SK-N-MC (cell line): ENCODE measurements around the gene RHOU.
"Not testable (repeated sequence)": the region's sequence is repeated elsewhere in the genome, so short reads cannot be mapped to it uniquely, and the experiment has no call there.

Source experiments
- DNase-seq: peaks from one replicate; pipeline ENCODE4 v3.0.0-alpha.2; 2011; ENCODE audit warnings: low read depth, low spot score
- H3K27ac ChIP-seq: fragments of 200-600 bp; sonication (generic); 2 replicates; pipeline ENCODE4 v1.5.1; 2016; ENCODE audit warnings: mixed run types
- H3K36me3 ChIP-seq: fragments of 200-600 bp; sonication (generic); 2 replicates; pipeline ENCODE4 v1.6.1; 2017; ENCODE audit warnings: antibody characterized with exemption, low read length, mixed read lengths; ENCODE audit not compliant: insufficient read depth
- H3K4me3 ChIP-seq: fragments of 200-600 bp; sonication (generic); 2 replicates; pipeline ENCODE4 v1.5.1; 2016
- H3K9ac ChIP-seq: fragments of 200-600 bp; sonication (generic); 2 replicates; pipeline ENCODE4 v1.8.0; 2017; ENCODE audit warnings: mixed run types, mixed read lengths; ENCODE audit not compliant: insufficient read length
- H3K9me3 ChIP-seq: fragments of 200-600 bp; sonication (generic); 2 replicates; pipeline ENCODE4 v1.6.1; 2017; ENCODE audit warnings: low read depth, mild to moderate bottlenecking, antibody characterized with exemption, low read length, moderate library complexity, mixed read lengths
- EZH2 ChIP-seq: fragments of 200-600 bp; sonication (generic); IDR thresholded peaks from one replicate; pipeline ENCODE4 v1.6.1; 2017; ENCODE audit warnings: antibody characterized with exemption
- FOXP2 ChIP-seq: optimal IDR thresholded peaks from 2 replicates; pipeline ENCODE3; 2011; ENCODE audit warnings: mild to moderate bottlenecking, moderate library complexity; ENCODE audit not compliant: insufficient read depth; ENCODE audit errors: extremely low read length, control extremely low read depth
- POLR2AphosphoS5 ChIP-seq: IDR thresholded peaks from 2 replicates; pipeline ENCODE4 v1.6.1; 2012; ENCODE audit warnings: mild to moderate bottlenecking, low read depth, low read length, borderline replicate concordance

Gene RHOU

GRCh38 chr1:228763561-228763960 lies 28.3 kb downstream of the RHOU start:
- Histone ChIP-seq H3K4me3 (no peak overlapping the region), H3K9me3 (no peaks in the 10 kb centered on the region), H3K9ac (no peak overlapping the region), H3K27ac (no peak overlapping the region), H3K36me3 (no peaks in the 10 kb centered on the region)
- no peak for TF ChIP-seq FOXP2
- TF ChIP-seq EZH2 = no peak
- no peak for TF ChIP-seq POLR2AphosphoS5
- no peak for DNase-seq

DNA sequence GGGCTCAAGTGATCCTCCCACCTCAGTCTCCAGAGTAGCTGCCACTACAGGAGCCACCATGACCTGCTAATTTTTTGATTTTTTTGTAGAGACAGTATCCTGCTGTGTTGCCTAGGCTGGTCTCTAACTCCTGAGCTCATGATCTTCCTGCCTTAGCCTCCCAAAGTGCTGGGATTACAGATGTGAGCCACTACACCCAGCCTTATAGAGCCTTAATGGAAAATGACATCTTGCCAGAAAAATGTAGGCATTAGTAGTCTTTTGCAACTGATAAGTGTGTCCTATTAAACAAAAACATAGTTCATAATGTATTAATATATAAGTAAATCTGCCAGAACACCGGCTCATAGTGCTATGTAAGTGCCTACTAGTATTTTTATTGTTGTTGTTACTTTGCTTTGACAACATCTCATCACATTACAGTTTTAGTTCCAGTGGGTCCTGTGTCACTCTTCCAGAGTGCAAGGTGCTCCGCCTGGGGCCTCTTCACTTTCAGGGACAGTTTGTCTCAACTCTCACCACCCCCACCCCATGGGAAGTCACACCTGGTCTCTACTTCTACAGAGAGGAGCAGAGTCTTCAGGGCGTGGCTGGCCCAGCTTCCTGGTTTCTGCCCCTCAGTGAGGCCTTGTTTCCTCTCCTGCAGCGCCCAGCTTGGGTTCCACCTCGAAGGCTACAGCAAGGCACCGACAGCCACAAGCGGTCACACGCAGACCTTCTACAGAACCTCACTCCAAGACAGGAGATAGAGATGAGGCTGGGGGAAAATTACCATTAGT lies 30.1 kb downstream of the RHOU start:
- no peaks in the 10 kb centered on the region for H3K36me3 ChIP-seq
- H3K9ac ChIP-seq = no peak overlapping the region
- no peaks in the 10 kb centered on the region for H3K9me3 ChIP-seq
- no peak for DNase-seq
- no peak overlapping the region for H3K27ac ChIP-seq
- no peak for TF ChIP-seq FOXP2
- TF ChIP-seq EZH2 = no peak
- no peak for TF ChIP-seq POLR2AphosphoS5
- H3K4me3 ChIP-seq = no peak overlapping the region

- DNase-seq = no peak
- TF ChIP-seq EZH2 (no peak), FOXP2 (no peak), POLR2AphosphoS5 (no peak)
- H3K4me3 ChIP-seq = no peak overlapping the region
- H3K27ac ChIP-seq = no peak overlapping the region
- H3K9me3 ChIP-seq = no peaks in the 10 kb centered on the region
- no peak overlapping the region for H3K9ac ChIP-seq
- no peaks in the 10 kb centered on the region for H3K36me3 ChIP-seq
These were observed 31.5 kb downstream of the RHOU start for GRCh38 chr1:228766788-228767187.

DNA sequence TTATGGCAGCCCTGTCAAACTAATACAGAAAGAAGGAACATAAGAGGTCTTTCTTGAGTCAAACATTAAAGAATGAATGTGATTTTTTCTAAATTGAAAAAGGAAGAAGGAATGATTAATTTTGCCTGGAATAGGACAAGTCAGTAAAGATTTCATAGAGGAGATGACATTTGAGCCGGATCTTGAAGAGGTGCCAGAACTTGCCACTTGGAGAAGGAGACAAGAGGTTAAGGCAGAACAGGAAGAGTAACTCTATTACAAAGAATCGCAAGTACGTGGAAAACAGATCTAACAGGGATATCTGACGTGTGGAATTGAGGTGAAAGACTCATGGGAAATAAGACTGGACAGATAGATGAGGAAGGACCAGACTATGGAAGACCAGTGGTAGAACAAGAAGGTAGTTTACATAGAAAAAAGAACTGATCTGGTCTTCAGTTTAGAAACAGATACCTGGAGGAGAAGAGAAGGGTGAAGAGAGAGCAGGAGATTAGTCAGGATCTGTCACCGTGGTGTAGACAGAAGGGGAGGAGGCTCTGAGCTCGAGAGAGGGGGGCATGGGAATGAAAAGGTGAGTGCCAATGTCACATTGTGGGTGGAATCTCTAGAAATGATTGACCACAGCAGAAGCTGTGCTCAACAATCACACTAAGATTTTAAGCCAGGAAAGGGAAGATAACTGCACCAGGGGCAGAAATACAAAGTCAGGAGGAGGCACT lies 32.5 kb downstream of the RHOU start:
- no peak for DNase-seq
- no peaks in the 10 kb centered on the region for H3K36me3 ChIP-seq
- no peak for TF ChIP-seq EZH2
- TF ChIP-seq POLR2AphosphoS5 = no peak
- TF ChIP-seq FOXP2 = no peak
- H3K4me3 ChIP-seq = no peak overlapping the region
- no peak overlapping the region for H3K27ac ChIP-seq
- no peaks in the 10 kb centered on the region for H3K9me3 ChIP-seq
- no peak overlapping the region for H3K9ac ChIP-seq

DNA sequence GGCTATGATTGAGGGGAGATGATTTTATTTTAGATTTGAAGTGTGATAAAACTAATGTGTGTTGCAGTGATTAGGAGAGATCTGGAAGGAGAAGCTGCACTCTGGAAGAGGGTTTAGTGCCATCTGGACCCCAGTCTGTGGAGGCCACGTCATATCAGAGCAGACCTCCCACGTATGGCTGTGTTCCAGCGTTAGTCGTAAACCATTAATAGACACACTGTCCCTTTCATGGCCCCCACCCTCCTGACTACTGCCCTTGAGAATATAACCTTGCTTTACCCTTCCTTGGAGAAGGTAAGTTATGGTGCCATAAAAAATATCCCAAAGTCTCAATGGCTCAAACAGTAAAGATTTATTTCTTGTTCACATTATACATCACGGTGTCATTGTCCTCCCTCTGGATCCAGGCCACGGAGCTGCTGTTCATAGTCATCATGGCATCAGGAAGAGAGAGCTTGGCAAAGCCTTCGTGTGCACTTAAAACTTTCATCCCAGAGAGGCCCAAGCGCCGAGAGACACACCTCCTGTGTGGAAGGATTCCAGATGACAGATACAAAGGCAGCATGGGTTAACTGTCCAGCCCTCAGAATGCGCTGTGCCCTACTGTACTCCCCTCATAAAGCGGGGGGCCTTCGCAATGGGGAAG lies 33.2 kb downstream of the RHOU start:
- H3K9me3 ChIP-seq = no peaks in the 10 kb centered on the region
- H3K4me3 ChIP-seq = no peak overlapping the region
- TF ChIP-seq POLR2AphosphoS5 (no peak), FOXP2 (no peak), EZH2 (no peak)
- no peak for DNase-seq
- no peaks in the 10 kb centered on the region for H3K36me3 ChIP-seq
- no peak overlapping the region for H3K9ac ChIP-seq
- no peak overlapping the region for H3K27ac ChIP-seq

DNA sequence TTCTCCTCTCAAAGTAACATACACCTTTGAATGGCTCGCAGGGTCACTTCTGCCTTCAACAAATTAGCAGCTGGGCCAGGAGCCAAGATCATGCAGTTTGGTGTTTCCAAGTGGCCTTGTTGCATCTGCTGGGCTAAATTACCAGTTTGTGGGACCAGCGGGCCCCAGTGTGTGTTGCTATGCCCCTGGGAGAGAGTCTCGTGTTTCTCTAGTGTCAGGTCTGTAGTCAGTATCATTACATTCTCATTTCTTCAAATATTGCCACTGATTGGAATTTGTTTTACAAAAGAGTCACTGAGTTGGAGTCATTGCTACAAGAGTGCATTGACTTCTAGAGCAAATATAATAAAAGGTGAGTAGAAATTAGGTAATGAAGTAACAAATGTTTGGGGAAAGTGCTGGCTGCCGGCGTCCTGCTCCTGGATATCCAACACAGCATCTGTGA lies 35.5 kb downstream of the RHOU start:
- Histone ChIP-seq H3K4me3 (no peak overlapping the region), H3K27ac (no peak overlapping the region), H3K9me3 (no peaks in the 10 kb centered on the region), H3K9ac (no peak overlapping the region), H3K36me3 (no peaks in the 10 kb centered on the region)
- no peak for TF ChIP-seq POLR2AphosphoS5
- no peak for TF ChIP-seq EZH2
- TF ChIP-seq FOXP2 = no peak
- no peak for DNase-seq

GRCh38 chr1:228772516-228773212 lies 37.4 kb downstream of the RHOU start:
- Histone ChIP-seq H3K27ac (no peak overlapping the region), H3K9me3 (no peaks in the 10 kb centered on the region), H3K9ac (no peak overlapping the region), H3K36me3 (no peaks in the 10 kb centered on the region), H3K4me3 (no peak overlapping the region)
- DNase-seq = no peak
- no peak for TF ChIP-seq EZH2
- no peak for TF ChIP-seq FOXP2
- TF ChIP-seq POLR2AphosphoS5 = no peak

- not testable (repeated sequence) for H3K9me3 ChIP-seq, H3K36me3 ChIP-seq, H3K4me3 ChIP-seq, DNase-seq, H3K9ac ChIP-seq, H3K27ac ChIP-seq
These were observed 40.7 kb downstream of the RHOU start for GRCh38 chr1:228775946-228776345.
